ENCODE data around the gene CELF5. TPM values are rescaled to one million over a fixed set of nuclear protein-coding genes. Genes with fewer than 3 reads are reported as not detected.

The CELF5 gene
- total RNA-seq, 2 experiments from 2014 or later = 0.20 to 0.56 TPM

DNA sequence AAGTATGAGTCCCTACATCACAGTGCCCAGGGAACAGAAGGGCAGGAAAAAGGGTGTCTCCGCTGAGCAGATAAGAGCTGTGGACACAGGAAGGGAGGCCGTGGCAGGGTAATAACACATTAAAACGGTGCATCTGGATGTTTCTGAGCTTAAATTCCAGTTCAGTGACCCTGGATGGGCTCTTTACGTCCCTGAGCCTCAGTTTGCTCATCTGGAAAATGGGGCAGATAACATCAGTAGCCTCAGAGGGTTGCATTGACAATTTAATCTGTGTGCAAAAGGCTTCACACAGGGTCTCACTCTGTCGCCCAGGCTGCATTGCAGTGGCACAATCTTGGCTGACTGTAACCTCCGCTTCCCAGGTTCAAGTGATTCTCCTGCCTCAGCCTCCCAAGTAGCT, 58.1 kb downstream of the CELF5 start:
- peaks cover 9% of the 10 kb centered on the region for H3K27me3 Mint-ChIP-seq
- ATAC-seq (no peak), DNase-seq (no peak)
- H3K27ac Mint-ChIP-seq = no peak overlapping the region
- CTCF ChIA-PET = interaction anchor here (3.0 kb wide), 1 partner anchor 22 kb away, joined by 10 read pairs; no protein-coding TSS in a partner anchor
- H3K4me1 Mint-ChIP-seq (ENCODE audit: low read depth) = peaks cover 11% of the 10 kb centered on the region
- TF ChIP-seq, protein P1, sequence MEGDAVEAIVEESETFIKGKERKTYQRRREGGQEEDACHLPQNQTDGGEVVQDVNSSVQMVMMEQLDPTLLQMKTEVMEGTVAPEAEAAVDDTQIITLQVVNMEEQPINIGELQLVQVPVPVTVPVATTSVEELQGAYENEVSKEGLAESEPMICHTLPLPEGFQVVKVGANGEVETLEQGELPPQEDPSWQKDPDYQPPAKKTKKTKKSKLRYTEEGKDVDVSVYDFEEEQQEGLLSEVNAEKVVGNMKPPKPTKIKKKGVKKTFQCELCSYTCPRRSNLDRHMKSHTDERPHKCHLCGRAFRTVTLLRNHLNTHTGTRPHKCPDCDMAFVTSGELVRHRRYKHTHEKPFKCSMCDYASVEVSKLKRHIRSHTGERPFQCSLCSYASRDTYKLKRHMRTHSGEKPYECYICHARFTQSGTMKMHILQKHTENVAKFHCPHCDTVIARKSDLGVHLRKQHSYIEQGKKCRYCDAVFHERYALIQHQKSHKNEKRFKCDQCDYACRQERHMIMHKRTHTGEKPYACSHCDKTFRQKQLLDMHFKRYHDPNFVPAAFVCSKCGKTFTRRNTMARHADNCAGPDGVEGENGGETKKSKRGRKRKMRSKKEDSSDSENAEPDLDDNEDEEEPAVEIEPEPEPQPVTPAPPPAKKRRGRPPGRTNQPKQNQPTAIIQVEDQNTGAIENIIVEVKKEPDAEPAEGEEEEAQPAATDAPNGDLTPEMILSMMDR (IDR thresholded peaks at IDR 0.05) = no peak
- no peaks in the 10 kb centered on the region for H3K9me3 Mint-ChIP-seq
- intact Hi-C loops (cut with micrococcal nuclease) = no loop called here
- no peaks in the 10 kb centered on the region for H3K36me3 Mint-ChIP-seq (ENCODE audit: low read depth)
- POLR2A ChIA-PET = no interaction called here
- no peak overlapping the region for H3K4me3 Mint-ChIP-seq

DNA sequence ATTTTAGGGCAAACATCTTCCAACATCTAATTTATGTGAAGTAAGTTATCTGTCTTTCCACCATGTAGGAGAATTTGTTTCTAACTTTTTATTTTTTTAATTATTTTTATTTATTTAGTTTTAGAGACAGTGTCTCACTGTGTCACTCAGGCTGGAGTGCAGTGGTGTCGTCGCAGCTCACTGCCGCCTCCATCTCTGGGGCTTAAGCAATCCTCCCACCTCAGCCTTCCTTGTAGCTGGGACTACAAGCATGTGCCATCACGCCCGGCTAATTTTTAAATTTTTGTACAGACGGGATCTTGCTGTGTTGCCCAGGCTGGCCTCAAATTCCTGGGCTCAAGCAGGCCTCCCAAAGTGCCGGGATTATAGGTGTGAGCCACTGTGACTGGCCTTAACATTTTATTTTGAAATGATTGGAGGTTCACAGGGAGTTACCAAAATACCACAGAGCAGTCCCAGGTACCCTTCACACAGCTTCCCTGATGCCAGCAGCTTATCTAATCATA, 58.8 kb downstream of the CELF5 start:
- H3K4me3 Mint-ChIP-seq = no peak overlapping the region
- DNase-seq (no peak), ATAC-seq (no peak)
- H3K36me3 Mint-ChIP-seq (ENCODE audit: low read depth) = no peaks in the 10 kb centered on the region
- H3K27ac Mint-ChIP-seq = no peak overlapping the region
- H3K27me3 Mint-ChIP-seq = peaks cover 12% of the 10 kb centered on the region
- intact Hi-C loops (cut with micrococcal nuclease) = no loop called here
- peaks cover 11% of the 10 kb centered on the region for H3K4me1 Mint-ChIP-seq (ENCODE audit: low read depth)
- ChIA-PET POLR2A (no interaction called here), CTCF (interaction anchor here (1.4 to 3.0 kb wide), 3 partner anchors 7 to 21 kb away, joined by 3 to 10 read pairs (median 6); no protein-coding TSS in a partner anchor)
- no peaks in the 10 kb centered on the region for H3K9me3 Mint-ChIP-seq
- TF ChIP-seq, protein P1 (IDR thresholded peaks at IDR 0.05) = no peak

DNA sequence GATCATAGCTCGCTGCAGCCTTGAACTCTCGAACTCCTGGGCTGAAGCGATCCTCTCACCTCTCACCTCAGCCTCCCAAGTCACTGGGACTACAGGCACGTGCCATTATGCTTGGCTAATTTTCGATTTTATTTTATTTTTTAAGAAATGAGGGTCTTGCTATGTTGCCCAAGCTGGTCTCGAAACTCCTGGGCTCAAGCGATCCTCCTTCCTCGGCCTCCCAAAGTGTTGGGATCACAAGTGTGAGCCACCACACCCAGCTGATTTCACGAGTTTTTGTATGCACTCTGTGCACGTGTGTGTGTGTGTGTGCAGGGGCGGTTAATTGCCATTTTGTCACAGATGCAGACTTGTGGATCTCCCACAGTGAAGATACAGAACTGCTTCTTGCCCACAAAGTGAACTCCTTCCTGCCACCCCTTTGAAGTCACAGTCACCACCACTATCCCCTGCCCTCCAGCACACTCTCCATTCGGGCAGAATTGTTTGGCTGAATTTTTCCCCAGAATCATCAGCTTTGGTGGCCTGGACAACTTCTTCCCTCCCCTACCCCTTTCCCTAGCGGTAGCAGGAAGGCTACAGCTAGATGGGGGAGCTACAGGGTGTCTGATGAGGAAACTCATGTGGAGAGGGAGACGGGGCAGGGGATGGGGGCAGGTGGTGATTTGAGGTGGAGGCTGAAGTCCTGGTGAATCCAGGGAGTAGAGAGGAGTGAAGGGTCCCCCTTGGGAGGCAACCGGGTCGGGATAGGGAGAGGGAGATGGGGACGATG, 59.6 kb downstream of the CELF5 start:
- no peaks in the 10 kb centered on the region for H3K9me3 Mint-ChIP-seq
- peak overlapping the region; percentile 54 for H3K4me3 Mint-ChIP-seq
- ATAC-seq (no peak), DNase-seq (no peak)
- peaks cover 14% of the 10 kb centered on the region for H3K27me3 Mint-ChIP-seq
- TF ChIP-seq, protein P1 (IDR thresholded peaks at IDR 0.05) = no peak
- no peaks in the 10 kb centered on the region for H3K36me3 Mint-ChIP-seq (ENCODE audit: low read depth)
- intact Hi-C loops (cut with micrococcal nuclease) = no loop called here
- ChIA-PET POLR2A (interaction anchor here (1.5 kb wide), 1 partner anchor 8 kb away, joined by 4 read pairs; no protein-coding TSS in a partner anchor), CTCF (interaction anchor here (1.1 to 3.0 kb wide), 4 partner anchors 8 to 33 kb away, joined by 3 to 10 read pairs (median 4); no protein-coding TSS in a partner anchor)
- H3K27ac Mint-ChIP-seq = no peak overlapping the region
- peaks cover 11% of the 10 kb centered on the region for H3K4me1 Mint-ChIP-seq (ENCODE audit: low read depth)

DNA sequence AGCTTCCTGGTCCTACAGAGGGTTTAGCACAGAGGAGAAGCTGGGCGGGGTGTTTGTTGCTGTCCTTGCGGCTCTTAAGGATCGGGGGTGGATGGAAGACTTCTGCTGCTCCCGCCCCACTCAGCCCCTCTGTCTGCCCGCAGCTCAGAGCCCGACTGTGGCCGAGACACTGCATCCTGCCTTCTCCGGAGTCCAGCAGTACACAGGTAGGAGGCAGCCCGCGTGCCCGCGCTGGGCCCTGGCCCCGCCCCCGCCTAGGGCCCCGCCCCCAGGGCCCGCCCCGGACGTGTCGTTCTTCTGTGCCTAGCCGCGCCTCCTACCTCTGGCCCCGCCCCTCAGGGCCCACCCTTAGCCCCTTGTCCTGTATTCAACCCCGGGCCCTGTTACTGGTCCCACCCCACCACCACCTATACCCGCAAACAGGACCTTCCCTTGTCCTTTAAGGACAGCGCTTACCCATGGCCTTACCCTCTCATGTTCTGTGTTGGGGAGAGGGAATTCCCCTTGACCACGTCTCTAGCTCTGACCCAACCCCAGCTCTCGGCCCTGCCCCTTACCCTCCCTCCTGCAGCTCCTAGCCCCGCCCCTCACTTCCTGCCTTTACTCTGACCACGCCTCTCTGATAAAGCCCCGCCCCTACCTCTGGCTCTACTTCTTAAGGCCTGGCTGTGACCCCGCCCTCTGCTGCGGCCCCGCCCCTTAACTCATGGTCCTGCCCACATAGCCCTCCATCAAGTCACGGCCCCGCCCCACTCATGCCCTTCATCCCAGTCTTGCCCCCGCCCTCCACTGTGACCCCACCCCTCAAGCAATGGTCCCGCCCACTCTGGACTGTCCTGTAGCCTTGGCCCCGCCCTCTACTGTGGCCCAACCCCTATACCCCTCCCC, 60.5 kb downstream of the CELF5 start:
- ChIA-PET POLR2A (interaction anchor here (1.5 kb wide), 1 partner anchor 9 kb away, joined by 4 read pairs; no protein-coding TSS in a partner anchor), CTCF (interaction anchor here (1.1 to 3.0 kb wide), 4 partner anchors 9 to 34 kb away, joined by 3 to 10 read pairs (median 4); no protein-coding TSS in a partner anchor)
- intact Hi-C loops (cut with micrococcal nuclease) = no loop called here
- peaks cover 11% of the 10 kb centered on the region for H3K4me1 Mint-ChIP-seq (ENCODE audit: low read depth)
- no peaks in the 10 kb centered on the region for H3K36me3 Mint-ChIP-seq (ENCODE audit: low read depth)
- H3K27ac Mint-ChIP-seq = peak overlapping the region; percentile 80
- H3K4me3 Mint-ChIP-seq = peak overlapping the region; percentile 54
- DNase-seq (peak; percentile 96), ATAC-seq (peak; percentile 88)
- peaks cover 14% of the 10 kb centered on the region for H3K27me3 Mint-ChIP-seq
- no peaks in the 10 kb centered on the region for H3K9me3 Mint-ChIP-seq
- TF ChIP-seq, protein P1 (IDR thresholded peaks at IDR 0.05) = no peak
